ENCODE results near the gene DUT. TPM values are rescaled to one million over a fixed set of nuclear protein-coding genes. Genes with fewer than 3 reads are reported as not detected.

DUT gene
- total and polyA plus RNA-seq, 2 of the 8 experiments (the other 6 are each of a cell fraction or from before 2014, with no cell fraction given) = 71.5 to 246 TPM

DNA sequence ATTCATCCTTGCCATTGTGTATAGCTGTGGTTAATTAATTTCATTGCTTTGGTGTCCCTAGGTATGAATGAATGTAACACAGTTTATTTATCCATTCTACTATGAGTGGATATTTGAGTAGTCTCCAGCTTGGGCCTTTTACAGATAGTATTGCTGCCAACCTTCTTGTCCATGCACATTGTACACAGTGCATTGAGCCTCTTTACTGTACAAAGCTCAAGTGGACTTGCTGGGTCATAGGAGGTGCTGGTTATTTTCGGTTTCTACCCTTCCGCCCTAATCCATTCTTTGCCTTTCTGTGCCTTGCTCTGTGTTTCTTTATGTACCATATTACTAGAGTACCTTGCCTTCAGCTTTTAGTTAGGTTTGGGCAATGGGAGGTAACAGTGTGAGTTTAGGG lies 60.7 kb downstream of the DUT start:
- Histone ChIP-seq H3K4me2 (ENCODE audit: insufficient read depth in 1 of 2, low read depth in 2 of 2, low read length in 2 of 2) (no peak overlapping the region), H4K8ac (ENCODE audit: extremely low read depth, insufficient read depth, low read length) (no peak overlapping the region)
- CTCF ChIA-PET (ENCODE audit: partially characterized antibody) = interaction anchor here (0.6 to 1.1 kb wide), 3 partner anchors 37 to 226 kb away, joined by 3 to 4 read pairs (median 3); no protein-coding TSS in a partner anchor

More for the DNA sequence above, 60.7 kb downstream of the DUT start:
- Histone ChIP-seq H3K4me3 (ENCODE audit: extremely low read depth in 1 of 4, insufficient read depth in 2 of 4, low read depth in 3 of 4, low read length in 4 of 4) (no peak overlapping the region), H2BK5ac (ENCODE audit: low read depth, low read length) (no peak overlapping the region), H3K27ac (ENCODE audit: low read depth, low read length) (no peak overlapping the region), H3K27me3 (replicated peaks in 1 of 4; ENCODE audit: control insufficient read depth in 3 of 4, extremely low read depth in 1 of 4, insufficient read depth in 3 of 4, low read length in 3 of 4) (no peaks in the 10 kb centered on the region), H4K91ac (replicated peaks; ENCODE audit: insufficient read length, low read length) (no peak overlapping the region), H2BK20ac (ENCODE audit: low read length) (no peak overlapping the region), H3K9ac (replicated peaks in 1 of 4; ENCODE audit: extremely low read depth in 1 of 4, low read depth in 3 of 4, low read length in 3 of 4) (no peak overlapping the region), H2BK120ac (replicated peaks; ENCODE audit: low read depth, low read length) (no peak overlapping the region), H3K23me2 (ENCODE audit: low read depth, low read length) (no peaks in the 10 kb centered on the region), H3K18ac (ENCODE audit: extremely low read depth, low read length) (no peak overlapping the region), H4K20me1 (replicated peaks in 1 of 2; ENCODE audit: control insufficient read depth in 1 of 2, insufficient read depth in 2 of 2, low read length in 2 of 2) (no peaks in the 10 kb centered on the region), H3K4me1 (replicated peaks in 1 of 4; ENCODE audit: control insufficient read depth in 3 of 4, insufficient read depth in 4 of 4, low read length in 3 of 4) (no peaks in the 10 kb centered on the region), H2BK15ac (ENCODE audit: low read length) (no peak overlapping the region), H3K79me1 (ENCODE audit: low read depth, low read length) (no peaks in the 10 kb centered on the region), H3K36me3 (ENCODE audit: control insufficient read depth in 2 of 4, insufficient read depth in 4 of 4, low read length in 3 of 4) (no peaks in the 10 kb centered on the region), H3K23ac (ENCODE audit: insufficient read length) (no peak overlapping the region), H2AFZ (ENCODE audit: low read length) (no peak overlapping the region), H3K4ac (replicated peaks; ENCODE audit: insufficient read length, low read depth, low read length) (no peak overlapping the region), H4K5ac (ENCODE audit: insufficient read length, low read depth, low read length) (no peak overlapping the region), H2BK12ac (ENCODE audit: low read depth, low read length) (no peak overlapping the region), H2AK5ac (ENCODE audit: low read depth, low read length) (no peak overlapping the region), H3K56ac (replicated peaks; ENCODE audit: insufficient read length, low read depth, low read length) (no peak overlapping the region), H3K14ac (ENCODE audit: insufficient read length) (no peak overlapping the region), H3K9me3 (ENCODE audit: insufficient read depth in 2 of 2, low read depth in 1 of 2, low read length in 1 of 2) (no peaks in the 10 kb centered on the region), H3K79me2 (ENCODE audit: control insufficient read depth in 1 of 2, insufficient read depth in 2 of 2, low read length in 2 of 2) (no peaks in the 10 kb centered on the region)
- DNase-seq (ENCODE audit: low read depth in 1 of 2, low spot score in 2 of 2) = no peak
- 95% methylated on average over 2 of the region's 2 CpGs; no CpG with 5 or more reads in 1 of the 2 experiments for WGBS, 2 experiments (ENCODE audit: extremely low coverage in 1 of 2, insufficient coverage in 1 of 2, insufficient read length in 1 of 2, insufficient replicate concordance in 2 of 2, low coverage in 1 of 2, low lambda C conversion rate in 2 of 2, missing lambda C conversion rate in 1 of 2)
- no peak for TF ChIP-seq ASH2L (IDR thresholded peaks at IDR 0.05; ENCODE audit: low read length)
- no peak for TF ChIP-seq ZNF274 (IDR thresholded peaks at IDR 0.05; ENCODE audit: borderline replicate concordance, extremely low read depth, low read length)
- no peak for TF ChIP-seq YY1 (IDR thresholded peaks at IDR 0.05; ENCODE audit: low read depth, low read length)
- no peak for TF ChIP-seq GTF2F1 (IDR thresholded peaks at IDR 0.05; ENCODE audit: borderline replicate concordance, low read depth, low read length)
- FAIRE-seq = no peak
- POLR2A ChIA-PET (ENCODE audit: partially characterized antibody) = no interaction called here

Data from H1 (cell line).